Activated effector memory CD4-positive, alpha-beta T cell treated with anti-CD3 and anti-CD28 coated beads, Interleukin-2, amount 50 U/mL, for 16 hours (primary cell): ENCODE measurements around the gene CDK5RAP2.
A peak's percentile ranks its signal among the peaks of the same experiment; 100 is the strongest.
"Not testable (repeated sequence)": the region's sequence is repeated elsewhere in the genome, so short reads cannot be mapped to it uniquely, and the experiment has no call there.

ENCODE experiments used
- DNase-seq: peaks from one replicate; pipeline ENCODE4 v3.0.0-alpha.2; 2020

Gene CDK5RAP2

GRCh38 chr9:120580051-120580896, at the start of gene CDK5RAP2:
CDK5RAP2 (minus strand) TSS chr9:120580167; CDS start chr9:120579978, 189 bp downstream.
- DNase-seq: peak; percentile 97

- DNase-seq: not testable (repeated sequence)
These were observed 49.0 kb upstream of the CDK5RAP2 start for GRCh38 chr9:120628925-120629497.

GRCh38 chr9:120628207-120628924, 48.4 kb upstream of the CDK5RAP2 start:
- DNase-seq: no peak

- no peak for DNase-seq
These were observed 47.1 kb upstream of the CDK5RAP2 start for GRCh38 chr9:120627073-120627472.

- DNase-seq: no peak
These were observed 46.5 kb upstream of the CDK5RAP2 start for GRCh38 chr9:120626512-120626911.

GRCh38 chr9:120625222-120625621, 45.3 kb upstream of the CDK5RAP2 start:
- DNase-seq: no peak

GRCh38 chr9:120622790-120623189, 42.8 kb upstream of the CDK5RAP2 start:
- no peak for DNase-seq

- no peak for DNase-seq
These were observed 42.0 kb upstream of the CDK5RAP2 start for GRCh38 chr9:120621941-120622340.

GRCh38 chr9:120619751-120620655, 40.0 kb upstream of the CDK5RAP2 start:
- peak; percentile 80 for DNase-seq

GRCh38 chr9:120616966-120617935, 37.3 kb upstream of the CDK5RAP2 start:
- no peak for DNase-seq

GRCh38 chr9:120612218-120612617, 32.3 kb upstream of the CDK5RAP2 start:
- DNase-seq: no peak

- DNase-seq: no peak
These were observed 31.7 kb upstream of the CDK5RAP2 start for GRCh38 chr9:120611690-120612068.

GRCh38 chr9:120610975-120611689, 31.2 kb upstream of the CDK5RAP2 start:
- no peak for DNase-seq

- DNase-seq: no peak
These were observed 29.7 kb upstream of the CDK5RAP2 start for GRCh38 chr9:120609636-120610035.

- DNase-seq: no peak
These were observed 28.5 kb upstream of the CDK5RAP2 start for GRCh38 chr9:120608421-120608820.

- DNase-seq: no peak
These were observed 23.6 kb upstream of the CDK5RAP2 start for GRCh38 chr9:120603591-120603990.

GRCh38 chr9:120603010-120603409, 23.0 kb upstream of the CDK5RAP2 start:
- no peak for DNase-seq

GRCh38 chr9:120593955-120594277, 13.9 kb upstream of the CDK5RAP2 start:
- DNase-seq: no peak

- DNase-seq: no peak
These were observed 13.4 kb upstream of the CDK5RAP2 start for GRCh38 chr9:120593250-120593954.

- no peak for DNase-seq
These were observed 12.2 kb upstream of the CDK5RAP2 start for GRCh38 chr9:120592210-120592609.
